Erythroblast (primary cell): ENCODE measurements around the gene CPLANE2.

Source experiments
- GATA1 ChIP-seq: IDR thresholded peaks from 2 replicates; pipeline ENCODE4 v1.6.1; 2011; ENCODE audit warnings: low read depth, mild to moderate bottlenecking, control low read depth, low read length, moderate library complexity
- POLR2A ChIP-seq: IDR thresholded peaks from 2 replicates; pipeline ENCODE4 v1.6.1; 2011; ENCODE audit warnings: mild to moderate bottlenecking, low read length

- no peak for TF ChIP-seq POLR2A
- no peak for TF ChIP-seq GATA1
Measured at GRCh38 chr1:16229976-16230740, 6.8 kb downstream of the CPLANE2 start.
